Stimulated activated memory B cell treated with anti-CD40 and anti-IgM and Interleukin-4, amounts not matched to agents 10 μg/mL and 1 μg/mL and 100 μg/mL, for 72 hours (primary cell): ENCODE data around the gene CT45A10.
"Not testable (repeated sequence)": the region's sequence is repeated elsewhere in the genome, so short reads cannot be mapped to it uniquely, and the experiment has no call there.

ENCODE experiments used
- ATAC-seq: fragments of 150-1000 bp; cut with Tn5 transposase; 2 replicates; pipeline ENCODE4 v1.10.0; 2021
- H3K27ac Mint-ChIP-seq: one replicate; pipeline ENCODE4 v1.8.0; 2022; ENCODE audit warnings: mild to moderate bottlenecking, mixed read lengths
- H3K27me3 Mint-ChIP-seq: one replicate; pipeline ENCODE4 v1.8.0; 2022; ENCODE audit warnings: mixed read lengths
- H3K36me3 Mint-ChIP-seq: one replicate; pipeline ENCODE4 v1.8.0; 2022; ENCODE audit warnings: mixed read lengths
- H3K4me1 Mint-ChIP-seq: one replicate; pipeline ENCODE4 v1.8.0; 2022; ENCODE audit warnings: mixed read lengths
- H3K4me3 Mint-ChIP-seq: one replicate; pipeline ENCODE4 v1.8.0; 2022; ENCODE audit warnings: mild to moderate bottlenecking, moderate library complexity, mixed read lengths
- H3K9me3 Mint-ChIP-seq: one replicate; pipeline ENCODE4 v1.8.0; 2022; ENCODE audit warnings: mixed read lengths

Gene CT45A10, protein sequence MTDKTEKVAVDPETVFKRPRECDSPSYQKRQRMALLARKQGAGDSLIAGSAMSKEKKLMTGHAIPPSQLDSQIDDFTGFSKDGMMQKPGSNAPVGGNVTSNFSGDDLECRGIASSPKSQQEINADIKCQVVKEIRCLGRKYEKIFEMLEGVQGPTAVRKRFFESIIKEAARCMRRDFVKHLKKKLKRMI

DNA sequence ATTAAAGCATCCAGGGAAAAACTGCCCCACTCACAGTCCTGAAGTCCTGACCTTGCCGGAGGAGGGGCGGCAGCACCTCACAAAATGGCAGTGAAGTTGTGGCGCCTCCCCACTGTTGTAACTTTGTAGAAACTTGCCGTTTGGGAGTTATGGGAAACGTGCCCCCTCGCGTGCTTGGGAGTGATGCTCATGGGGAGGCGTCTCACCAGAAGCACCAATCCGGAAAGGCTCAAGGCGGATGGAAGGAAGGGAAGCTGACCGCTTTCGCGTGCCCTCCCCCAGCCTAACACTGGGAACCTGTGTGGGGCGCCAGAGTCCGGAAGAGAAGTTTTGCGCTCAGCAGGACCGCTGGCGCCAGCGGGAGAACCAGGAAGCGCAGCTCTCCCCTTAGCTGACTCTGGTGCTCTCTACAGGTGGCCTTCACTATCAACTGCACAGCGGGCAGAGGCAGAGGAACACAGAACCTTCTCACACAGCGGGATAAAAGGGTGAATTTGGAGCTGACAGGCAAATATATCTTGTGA lies at the start of gene CT45A10, which contains the start of gene SAGE1:
CT45A10 (minus strand) TSS at position 151 of the 524 bp plus-strand sequence. CDS start 8,100 bp downstream, outside the sequence.
SAGE1 (plus strand) TSS at position 423 of the 524 bp plus-strand sequence. CDS start 2,527 bp downstream, outside the sequence.
- no peak within 1 kb of the TSS for H3K27ac Mint-ChIP-seq
- no peaks in the 10 kb centered on the region for H3K4me1 Mint-ChIP-seq
- H3K4me3 Mint-ChIP-seq = no peak within 1 kb of the TSS
- no peaks in the 10 kb centered on the region for H3K36me3 Mint-ChIP-seq
- no peaks in the 10 kb centered on the region for H3K27me3 Mint-ChIP-seq
- no peaks in the 10 kb centered on the region for H3K9me3 Mint-ChIP-seq
- ATAC-seq = no peak

DNA sequence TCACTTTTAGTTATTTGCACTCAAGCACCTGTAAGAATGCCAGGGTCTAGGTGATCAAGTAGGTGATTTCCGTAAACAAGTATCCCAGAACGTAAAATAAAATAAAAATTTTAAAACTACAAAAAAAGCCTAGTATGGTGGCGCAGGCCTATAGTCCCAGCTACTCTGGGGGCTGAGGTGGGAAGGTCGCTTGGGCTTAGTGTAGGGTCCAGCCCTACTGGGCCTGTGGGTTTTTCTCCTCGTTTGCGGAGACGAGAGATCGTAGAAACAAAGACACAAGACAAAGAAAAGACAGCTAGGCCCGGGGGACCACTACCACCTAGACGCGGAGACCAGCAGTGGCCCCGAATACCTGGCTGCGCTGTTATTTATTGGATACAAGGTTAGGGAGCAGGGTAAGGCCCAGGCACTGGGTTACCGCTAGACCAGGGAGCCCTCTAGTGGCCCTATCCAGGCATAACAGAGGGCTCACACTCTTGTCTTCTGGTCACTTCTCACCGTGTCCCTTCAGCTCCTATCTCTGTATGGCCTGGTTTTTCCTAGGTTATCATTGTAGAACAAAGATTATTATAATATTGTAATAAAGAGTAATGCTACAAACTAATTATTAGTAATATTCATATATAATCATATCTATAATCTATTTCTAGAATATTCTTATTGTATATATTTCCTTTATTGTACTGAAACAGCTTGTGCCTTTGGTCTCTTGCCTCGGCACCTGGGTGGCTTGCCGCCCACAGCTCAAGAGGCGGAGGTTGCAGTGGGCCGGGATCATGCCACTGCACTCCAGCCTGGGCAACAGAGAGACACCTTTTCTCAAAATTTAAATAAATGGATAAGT lies 38.6 kb upstream of the CT45A10 start:
- Mint-ChIP-seq H3K27me3 (no peaks in the 10 kb centered on the region), H3K36me3 (no peaks in the 10 kb centered on the region), H3K4me3 (no peak overlapping the region), H3K4me1 (no peaks in the 10 kb centered on the region), H3K27ac (no peak overlapping the region), H3K9me3 (no peaks in the 10 kb centered on the region)
- no peak for ATAC-seq

- Mint-ChIP-seq H3K9me3 (no peaks in the 10 kb centered on the region), H3K27me3 (no peaks in the 10 kb centered on the region), H3K4me3 (no peak overlapping the region), H3K36me3 (no peaks in the 10 kb centered on the region), H3K27ac (no peak overlapping the region), H3K4me1 (no peaks in the 10 kb centered on the region)
- ATAC-seq = no peak
These were observed 34.7 kb upstream of the CT45A10 start for GRCh38 chrX:135927897-135928296.

DNA sequence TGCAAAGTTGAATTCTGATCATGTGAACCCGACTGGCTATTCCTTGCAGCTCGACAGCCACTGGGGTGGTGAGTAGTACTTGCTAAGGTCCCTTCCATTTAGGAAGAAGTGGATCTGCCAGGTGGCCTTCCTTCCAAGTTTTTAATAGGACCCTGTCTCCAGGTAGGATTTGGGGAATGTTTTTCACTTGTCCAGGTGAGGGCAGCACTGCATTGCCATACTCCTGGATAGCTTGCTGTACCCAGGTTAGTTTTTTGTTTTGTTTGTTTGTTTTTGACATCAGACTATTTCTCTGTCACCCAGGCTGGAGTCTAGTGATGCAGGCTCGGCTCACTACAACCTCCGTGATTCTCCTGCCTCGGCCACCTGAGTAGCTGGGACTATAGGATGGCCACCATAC lies 30.1 kb upstream of the CT45A10 start:
- Mint-ChIP-seq H3K9me3 (no peaks in the 10 kb centered on the region), H3K4me1 (no peaks in the 10 kb centered on the region), H3K27me3 (no peaks in the 10 kb centered on the region), H3K36me3 (no peaks in the 10 kb centered on the region), H3K27ac (no peak overlapping the region), H3K4me3 (no peak overlapping the region)
- no peak for ATAC-seq

DNA sequence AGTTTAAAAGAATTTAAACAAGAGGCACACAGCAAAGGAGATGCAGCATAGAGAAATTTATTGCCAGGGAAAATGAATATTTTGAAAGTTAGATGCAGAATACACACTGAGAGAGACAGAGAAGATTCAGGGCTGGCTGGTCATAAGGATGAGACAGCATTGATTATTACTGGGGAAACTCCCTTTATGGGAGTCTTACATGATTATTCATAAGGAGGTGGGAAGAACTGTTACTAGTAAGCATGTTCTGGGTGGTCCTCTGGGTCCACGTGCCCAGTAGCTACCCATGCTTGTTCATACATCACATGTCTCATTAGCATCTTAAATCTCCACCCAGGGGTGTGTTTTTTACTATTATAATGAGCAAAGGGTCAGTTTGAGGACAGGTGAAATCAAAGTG lies 27.3 kb upstream of the CT45A10 start:
- H3K36me3 Mint-ChIP-seq, H3K4me1 Mint-ChIP-seq, H3K9me3 Mint-ChIP-seq, H3K4me3 Mint-ChIP-seq, H3K27ac Mint-ChIP-seq, H3K27me3 Mint-ChIP-seq, ATAC-seq: not testable (repeated sequence)

DNA sequence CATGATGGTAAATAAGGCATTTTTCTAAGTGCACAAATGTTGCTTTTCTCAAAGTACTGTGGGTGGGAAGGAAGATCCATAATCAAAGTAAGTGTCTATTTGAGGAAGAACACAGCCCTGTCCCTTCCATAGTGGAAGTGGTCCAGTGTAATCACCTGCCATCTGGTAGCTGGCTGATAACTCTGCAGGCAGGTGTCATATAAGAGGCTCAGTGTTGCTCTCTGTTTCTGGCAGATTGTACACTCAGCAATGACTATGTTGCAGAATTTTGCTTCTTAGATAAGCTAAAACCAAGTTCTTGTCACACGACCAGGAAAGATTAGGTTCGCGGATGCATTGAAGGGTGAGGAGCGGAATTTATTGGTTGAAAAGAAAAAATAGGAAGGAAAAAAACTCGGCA lies 21.2 kb upstream of the CT45A10 start:
- Mint-ChIP-seq H3K4me1 (no peaks in the 10 kb centered on the region), H3K27ac (no peak overlapping the region), H3K36me3 (no peaks in the 10 kb centered on the region), H3K9me3 (no peaks in the 10 kb centered on the region), H3K4me3 (no peak overlapping the region), H3K27me3 (no peaks in the 10 kb centered on the region)
- no peak for ATAC-seq

- Mint-ChIP-seq H3K4me1 (no peaks in the 10 kb centered on the region), H3K36me3 (no peaks in the 10 kb centered on the region), H3K9me3 (no peaks in the 10 kb centered on the region), H3K27ac (no peak overlapping the region), H3K27me3 (no peaks in the 10 kb centered on the region), H3K4me3 (no peak overlapping the region)
- ATAC-seq = no peak
These were observed 17.0 kb upstream of the CT45A10 start for GRCh38 chrX:135910251-135910650.

GRCh38 chrX:135892781-135893180 lies 463 bp downstream of the CT45A10 start:
- no peak overlapping the region for H3K27ac Mint-ChIP-seq
- H3K4me1 Mint-ChIP-seq = no peaks in the 10 kb centered on the region
- no peaks in the 10 kb centered on the region for H3K27me3 Mint-ChIP-seq
- H3K4me3 Mint-ChIP-seq = no peak overlapping the region
- no peaks in the 10 kb centered on the region for H3K9me3 Mint-ChIP-seq
- no peaks in the 10 kb centered on the region for H3K36me3 Mint-ChIP-seq
- no peak for ATAC-seq

- Mint-ChIP-seq H3K9me3 (no peaks in the 10 kb centered on the region), H3K36me3 (no peaks in the 10 kb centered on the region), H3K27ac (no peak overlapping the region), H3K27me3 (no peaks in the 10 kb centered on the region), H3K4me1 (no peaks in the 10 kb centered on the region), H3K4me3 (no peak overlapping the region)
- ATAC-seq = no peak
These were observed 3.1 kb downstream of the CT45A10 start for GRCh38 chrX:135890087-135890585.

GRCh38 chrX:135888976-135889375 lies 4.3 kb downstream of the CT45A10 start:
- H3K27ac Mint-ChIP-seq, H3K4me1 Mint-ChIP-seq: not testable (repeated sequence)

DNA sequence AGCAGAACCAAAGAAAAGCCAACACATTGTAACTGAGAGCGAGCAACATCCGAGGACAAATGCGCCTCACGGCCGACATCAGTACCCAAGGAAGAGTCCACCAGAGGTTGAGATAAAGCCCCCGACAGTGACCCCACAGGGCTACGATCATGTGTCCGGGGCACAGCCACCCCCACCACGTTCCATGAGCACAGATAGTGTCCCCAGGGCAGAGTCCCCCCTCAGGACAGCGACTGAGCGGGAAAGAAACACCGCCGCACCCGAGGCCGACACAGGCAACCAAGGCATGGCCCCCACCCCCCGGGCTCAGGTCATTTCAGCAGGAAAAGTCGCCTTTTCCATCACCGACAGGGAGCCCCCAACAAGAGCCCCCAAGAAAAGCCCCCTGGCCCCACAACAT lies 5.0 kb downstream of the CT45A10 start:
- not testable (repeated sequence) for H3K36me3 Mint-ChIP-seq, H3K27ac Mint-ChIP-seq, H3K4me3 Mint-ChIP-seq, H3K27me3 Mint-ChIP-seq, ATAC-seq, H3K9me3 Mint-ChIP-seq, H3K4me1 Mint-ChIP-seq

More at GRCh38 chrX:135888976-135889375, 4.3 kb downstream of the CT45A10 start:
- not testable (repeated sequence) for H3K9me3 Mint-ChIP-seq, H3K27me3 Mint-ChIP-seq, H3K36me3 Mint-ChIP-seq, ATAC-seq, H3K4me3 Mint-ChIP-seq

DNA sequence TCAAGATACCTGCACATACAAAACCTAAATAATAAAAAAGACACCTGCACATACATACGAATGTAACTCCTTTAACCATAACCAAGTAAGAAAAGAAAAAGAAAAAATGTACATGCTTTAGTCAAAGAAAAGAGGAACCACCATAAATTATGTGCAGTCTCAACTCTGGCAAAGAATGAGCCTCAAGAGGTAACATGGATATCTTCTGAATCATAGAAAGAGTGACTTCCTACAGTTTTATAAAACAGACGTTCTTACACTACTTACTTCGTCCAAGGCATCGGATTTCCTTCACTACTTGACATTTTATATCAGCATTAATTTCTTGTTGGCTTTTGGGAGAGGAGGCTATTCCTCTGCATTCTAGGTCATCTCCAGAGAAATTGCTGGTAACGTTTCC lies 10.5 kb downstream of the CT45A10 start:
- H3K4me1 Mint-ChIP-seq, ATAC-seq, H3K27me3 Mint-ChIP-seq, H3K9me3 Mint-ChIP-seq, H3K27ac Mint-ChIP-seq, H3K36me3 Mint-ChIP-seq, H3K4me3 Mint-ChIP-seq: not testable (repeated sequence)

GRCh38 chrX:135871712-135872111 lies 21.5 kb downstream of the CT45A10 start, which contains the start of gene CT45A9:
Gene CT45A9 (minus strand): TSS chrX:135871812. CDS start chrX:135868061, 3,751 bp downstream.
- H3K4me3 Mint-ChIP-seq, H3K4me1 Mint-ChIP-seq, H3K36me3 Mint-ChIP-seq, H3K9me3 Mint-ChIP-seq, ATAC-seq, H3K27me3 Mint-ChIP-seq, H3K27ac Mint-ChIP-seq: not testable (repeated sequence)

DNA sequence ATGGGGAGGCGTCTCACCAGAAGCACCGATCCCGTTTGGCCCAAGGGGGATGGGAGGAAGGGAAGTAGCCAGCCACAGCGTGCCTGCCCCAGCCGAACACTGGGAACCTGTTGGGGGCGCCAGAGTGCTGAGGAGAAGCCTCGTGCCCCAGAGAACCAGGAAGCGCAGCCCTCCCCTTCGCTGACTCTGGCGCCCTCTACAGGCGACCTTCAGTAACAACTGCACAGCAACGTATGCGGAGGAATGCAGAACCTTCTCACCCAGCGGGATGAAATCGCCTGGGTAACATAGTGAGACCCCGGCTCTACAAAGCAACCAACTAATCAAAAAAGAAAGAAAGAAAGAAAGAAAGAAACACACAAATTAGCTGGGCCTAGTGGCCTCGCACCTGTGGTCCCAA lies 38.8 kb downstream of the CT45A10 start, which contains the start of gene CT45A8:
CT45A8 (minus strand) TSS at position 101 of the 400 bp plus-strand sequence. CDS start 3,755 bp downstream, outside the sequence.
- H3K27ac Mint-ChIP-seq, H3K4me3 Mint-ChIP-seq, ATAC-seq, H3K36me3 Mint-ChIP-seq, H3K4me1 Mint-ChIP-seq, H3K27me3 Mint-ChIP-seq, H3K9me3 Mint-ChIP-seq: not testable (repeated sequence)

DNA sequence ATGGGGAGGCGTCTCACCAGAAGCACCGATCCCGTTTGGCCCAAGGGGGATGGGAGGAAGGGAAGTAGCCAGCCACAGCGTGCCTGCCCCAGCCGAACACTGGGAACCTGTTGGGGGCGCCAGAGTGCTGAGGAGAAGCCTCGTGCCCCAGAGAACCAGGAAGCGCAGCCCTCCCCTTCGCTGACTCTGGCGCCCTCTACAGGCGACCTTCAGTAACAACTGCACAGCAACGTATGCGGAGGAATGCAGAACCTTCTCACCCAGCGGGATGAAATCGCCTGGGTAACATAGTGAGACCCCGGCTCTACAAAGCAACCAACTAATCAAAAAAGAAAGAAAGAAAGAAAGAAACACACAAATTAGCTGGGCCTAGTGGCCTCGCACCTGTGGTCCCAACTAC lies 56.1 kb downstream of the CT45A10 start, which contains the start of gene CT45A7:
CT45A7 (minus strand) TSS at position 101 of the 400 bp plus-strand sequence. CDS start 3,747 bp downstream, outside the sequence.
- H3K9me3 Mint-ChIP-seq, H3K4me1 Mint-ChIP-seq, H3K4me3 Mint-ChIP-seq, ATAC-seq, H3K36me3 Mint-ChIP-seq, H3K27me3 Mint-ChIP-seq, H3K27ac Mint-ChIP-seq: not testable (repeated sequence)
